WTC11 (cell line): ENCODE measurements around the gene CORO6. TPM values are rescaled to one million over a fixed set of nuclear protein-coding genes. Genes with fewer than 3 reads are reported as not detected.

Experiments
- ARID4B ChIP-seq: sonication (generic); formaldehyde crosslinking; IDR thresholded peaks from 2 replicates; pipeline ENCODE4 v1.8.0; 2023; ENCODE audit warnings: missing genetic modification reagents, mild to moderate bottlenecking, borderline replicate concordance
- ATF1 ChIP-seq: sonication (generic); formaldehyde crosslinking; IDR thresholded peaks from 2 replicates; pipeline ENCODE4 v1.8.1; 2023; ENCODE audit warnings: mild to moderate bottlenecking, moderate library complexity, missing genetic modification reagents
- ATF2 ChIP-seq: sonication (generic); formaldehyde crosslinking; IDR thresholded peaks from 2 replicates; pipeline ENCODE4 v1.8.1; 2022; ENCODE audit warnings: low read depth, missing genetic modification reagents, borderline replicate concordance
- CREB1 ChIP-seq: sonication (generic); formaldehyde crosslinking; IDR thresholded peaks from 2 replicates; pipeline ENCODE4 v1.8.0; 2023; ENCODE audit warnings: mild to moderate bottlenecking, missing genetic modification reagents
- CREM ChIP-seq: sonication (generic); formaldehyde crosslinking; IDR thresholded peaks from 2 replicates; pipeline ENCODE4 v1.8.1; 2022; ENCODE audit warnings: mild to moderate bottlenecking, missing genetic modification reagents, moderate library complexity
- E2F4 ChIP-seq: sonication (generic); formaldehyde crosslinking; IDR thresholded peaks from 2 replicates; pipeline ENCODE4 v1.8.1; 2022; ENCODE audit warnings: low read depth, mild to moderate bottlenecking, moderate library complexity, missing genetic modification reagents, borderline replicate concordance
- ESRRA ChIP-seq: sonication (generic); formaldehyde crosslinking; IDR thresholded peaks from 2 replicates; pipeline ENCODE4 v1.8.1; 2022; ENCODE audit warnings: mild to moderate bottlenecking, missing genetic modification reagents, borderline replicate concordance
- FOXK1 ChIP-seq: sonication (generic); formaldehyde crosslinking; IDR thresholded peaks from 2 replicates; pipeline ENCODE4 v1.8.0; 2022; ENCODE audit warnings: mild to moderate bottlenecking, moderate library complexity, missing genetic modification reagents
- GABPB1 ChIP-seq: sonication (generic); formaldehyde crosslinking; IDR thresholded peaks from 2 replicates; pipeline ENCODE4 v1.8.1; 2023; ENCODE audit warnings: mild to moderate bottlenecking, missing genetic modification reagents
- GRHL2 ChIP-seq: fragments of 250-450 bp; sonication (Bioruptor Pico); IDR thresholded peaks from 2 replicates; pipeline ENCODE4 v1.8.0; 2022; ENCODE audit warnings: mild to moderate bottlenecking, moderate library complexity; ENCODE audit not compliant: insufficient replicate concordance, severe bottlenecking
- HMGXB4 ChIP-seq: sonication (generic); formaldehyde crosslinking; IDR thresholded peaks from 2 replicates; pipeline ENCODE4 v1.8.1; 2023; ENCODE audit warnings: mild to moderate bottlenecking, moderate library complexity, missing genetic modification reagents
- IRF2 ChIP-seq: sonication (generic); formaldehyde crosslinking; IDR thresholded peaks from 2 replicates; pipeline ENCODE4 v1.8.0; 2022; ENCODE audit warnings: low read depth, missing genetic modification reagents, borderline replicate concordance
- MLX ChIP-seq: sonication (generic); formaldehyde crosslinking; IDR thresholded peaks from 2 replicates; pipeline ENCODE4 v1.8.1; 2023; ENCODE audit warnings: mild to moderate bottlenecking, missing genetic modification reagents, moderate library complexity
- NFATC4 ChIP-seq: fragments of 250-450 bp; sonication (Bioruptor Pico); IDR thresholded peaks from 2 replicates; pipeline ENCODE4 v1.9.0; 2021; ENCODE audit warnings: mild to moderate bottlenecking
- TCF7 ChIP-seq: sonication (generic); formaldehyde crosslinking; IDR thresholded peaks from 2 replicates; pipeline ENCODE4 v1.8.0; 2022; ENCODE audit warnings: mild to moderate bottlenecking, low read depth, missing genetic modification reagents, moderate library complexity
- TEAD4 ChIP-seq: sonication (generic); formaldehyde crosslinking; IDR thresholded peaks from 2 replicates; pipeline ENCODE4 v1.8.0; 2022; ENCODE audit warnings: mild to moderate bottlenecking, missing genetic modification reagents
- ZNF138 ChIP-seq: sonication (generic); formaldehyde crosslinking; conservative IDR thresholded peaks from 2 replicates; pipeline ENCODE4 v1.8.1; 2022; ENCODE audit warnings: mild to moderate bottlenecking, moderate library complexity, missing genetic modification reagents
- ZNF512 ChIP-seq: sonication (generic); formaldehyde crosslinking; IDR thresholded peaks from 2 replicates; pipeline ENCODE4 v1.8.1; 2022; ENCODE audit warnings: missing genetic modification reagents, borderline replicate concordance
- ZNF532 ChIP-seq: fragments of 250-450 bp; sonication (Bioruptor Pico); IDR thresholded peaks from 2 replicates; pipeline ENCODE4 v1.9.0; 2021; ENCODE audit warnings: mild to moderate bottlenecking, borderline replicate concordance
- ZSCAN18 ChIP-seq: fragments of 250-450 bp; sonication (Bioruptor Pico); IDR thresholded peaks from 2 replicates; pipeline ENCODE4 v2.1.2; 2022; ENCODE audit warnings: mild to moderate bottlenecking, moderate library complexity
- total RNA-seq: library from RNA; stranded (reverse); gene quantifications from 3 replicates; pipeline ENCODE4 v1.2.3, GENCODE V29; 2021

Gene CORO6
- total RNA-seq, 1 experiment from 2014 or later: 8.9 TPM

- TF ChIP-seq TEAD4 (CRISPR knock-in tag): peak; percentile 20; the same call in 1 of the 2 replicates
- TF ChIP-seq CREM: peak; percentile 64; the same call in 1 of the 2 replicates
- TF ChIP-seq FOXK1 (CRISPR knock-in tag): peak; percentile 93
- no peak for TF ChIP-seq GRHL2
- TF ChIP-seq ZNF532: no peak
- TF ChIP-seq ARID4B (CRISPR knock-in tag): peak; percentile 92
- TF ChIP-seq ZSCAN18 (CRISPR knock-in tag): no peak
- 0 out of 2 replicates have a peak, but pooled peaks have one; percentile 88 for TF ChIP-seq ATF1 (CRISPR knock-in tag)
- peak; percentile 51; the same call in 1 of the 2 replicates for TF ChIP-seq MLX (CRISPR knock-in tag)
- peak; percentile 98 for TF ChIP-seq HMGXB4 (CRISPR knock-in tag)
- 0 out of 2 replicates have a peak, but pooled peaks have one; percentile 52 for TF ChIP-seq IRF2
- TF ChIP-seq ZNF138 (CRISPR knock-in tag): peak; percentile 49; the same call in 1 of the 2 replicates
- TF ChIP-seq E2F4: peak; percentile 91; the same call in 1 of the 2 replicates
- no peak for TF ChIP-seq ZNF512 (CRISPR knock-in tag)
- peak; percentile 91 for TF ChIP-seq CREB1 (CRISPR knock-in tag)
- TF ChIP-seq TCF7 (CRISPR knock-in tag): peak; percentile 91; the same call in 1 of the 2 replicates
- TF ChIP-seq ESRRA: 0 out of 2 replicates have a peak, but pooled peaks have one; percentile 79
- peak; percentile 80; the same call in 1 of the 2 replicates for TF ChIP-seq ATF2 (CRISPR knock-in tag)
- no peak for TF ChIP-seq NFATC4 (CRISPR knock-in tag)
- TF ChIP-seq GABPB1 (CRISPR knock-in tag): 0 out of 2 replicates have a peak, but pooled peaks have one; percentile 21
Observed at GRCh38 chr17:29613352-29613837, 9.3 kb downstream of the CORO6 start (continued).
